GM12873 (cell line): Measurements from ENCODE around the gene ARHGAP15.

ENCODE experiments used
- TF ChIP-seq, protein P1 (sequence below): IDR thresholded peaks from 2 replicates; pipeline ENCODE4 v1.5.1; 2012; ENCODE audit warnings: low read depth, mild to moderate bottlenecking, moderate library complexity, low read length, control low read depth; ENCODE audit not compliant: insufficient read depth; ENCODE audit errors: missing control alignments

Gene ARHGAP15

DNA sequence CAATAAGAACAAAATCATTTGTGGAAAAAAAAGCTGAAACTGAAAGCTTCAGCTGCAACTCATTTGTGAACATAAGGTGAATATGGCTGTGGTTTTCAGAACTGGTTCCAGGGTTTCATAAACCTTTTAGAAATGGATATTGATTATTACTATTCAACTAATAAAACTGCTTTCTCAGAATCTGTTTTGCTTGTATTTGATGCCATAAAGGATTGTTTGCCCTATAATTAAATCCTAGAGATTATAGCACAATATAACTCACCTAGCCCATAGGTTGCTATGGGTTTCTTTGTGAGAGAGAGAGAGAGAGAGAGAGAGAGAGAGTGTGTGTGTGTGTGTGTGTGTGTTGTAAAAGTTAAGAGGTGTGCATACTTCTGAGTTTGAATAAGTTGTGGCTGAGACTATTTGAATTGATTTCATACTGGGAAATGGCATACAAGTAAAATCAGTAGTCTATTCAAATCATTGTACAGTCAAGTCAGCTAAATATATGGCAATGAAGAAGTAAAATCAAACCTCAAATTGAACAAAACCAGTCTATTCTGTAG is 339.2 kb downstream of the ARHGAP15 start:
- TF ChIP-seq, protein P1, sequence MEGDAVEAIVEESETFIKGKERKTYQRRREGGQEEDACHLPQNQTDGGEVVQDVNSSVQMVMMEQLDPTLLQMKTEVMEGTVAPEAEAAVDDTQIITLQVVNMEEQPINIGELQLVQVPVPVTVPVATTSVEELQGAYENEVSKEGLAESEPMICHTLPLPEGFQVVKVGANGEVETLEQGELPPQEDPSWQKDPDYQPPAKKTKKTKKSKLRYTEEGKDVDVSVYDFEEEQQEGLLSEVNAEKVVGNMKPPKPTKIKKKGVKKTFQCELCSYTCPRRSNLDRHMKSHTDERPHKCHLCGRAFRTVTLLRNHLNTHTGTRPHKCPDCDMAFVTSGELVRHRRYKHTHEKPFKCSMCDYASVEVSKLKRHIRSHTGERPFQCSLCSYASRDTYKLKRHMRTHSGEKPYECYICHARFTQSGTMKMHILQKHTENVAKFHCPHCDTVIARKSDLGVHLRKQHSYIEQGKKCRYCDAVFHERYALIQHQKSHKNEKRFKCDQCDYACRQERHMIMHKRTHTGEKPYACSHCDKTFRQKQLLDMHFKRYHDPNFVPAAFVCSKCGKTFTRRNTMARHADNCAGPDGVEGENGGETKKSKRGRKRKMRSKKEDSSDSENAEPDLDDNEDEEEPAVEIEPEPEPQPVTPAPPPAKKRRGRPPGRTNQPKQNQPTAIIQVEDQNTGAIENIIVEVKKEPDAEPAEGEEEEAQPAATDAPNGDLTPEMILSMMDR, result no peak

DNA sequence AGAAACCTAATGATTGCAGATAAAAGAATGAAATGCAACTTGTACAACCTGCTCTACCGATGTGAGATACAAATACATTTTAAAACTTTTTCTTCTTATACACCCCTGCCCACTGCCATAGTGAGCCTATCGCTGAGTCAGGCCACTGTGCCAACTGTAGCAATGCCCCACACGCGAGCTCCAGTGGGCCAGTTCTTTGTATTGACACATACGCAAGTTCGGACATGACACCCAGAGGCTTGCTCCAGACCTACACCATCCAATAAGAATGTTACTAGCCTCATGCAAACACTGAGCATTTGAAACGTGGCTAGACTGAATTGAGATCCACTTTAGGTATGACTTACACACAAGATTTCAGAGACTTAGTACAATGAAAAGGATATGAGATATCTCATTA is 340.1 kb downstream of the ARHGAP15 start:
- TF ChIP-seq, protein P1, result no peak

DNA sequence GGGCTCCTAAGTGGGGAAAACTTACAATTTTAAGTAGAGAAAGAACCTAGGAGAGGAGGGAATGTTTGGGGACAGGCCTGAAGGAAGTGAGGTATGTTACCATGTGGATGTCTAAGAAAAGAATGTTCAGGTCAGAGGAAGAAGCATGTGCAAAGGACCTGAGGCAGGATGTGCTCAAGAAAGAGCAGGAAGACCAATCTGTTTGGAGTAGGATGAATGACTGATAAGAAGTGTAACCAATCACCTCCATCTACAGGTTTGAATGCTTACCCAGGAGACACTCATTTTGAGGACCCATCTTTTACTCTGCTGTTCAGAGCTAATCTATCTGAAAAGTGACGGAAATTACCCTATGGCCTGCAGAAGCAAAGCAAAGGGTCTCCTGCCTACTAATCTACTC is 342.3 kb downstream of the ARHGAP15 start:
- TF ChIP-seq, protein P1, result no peak

DNA sequence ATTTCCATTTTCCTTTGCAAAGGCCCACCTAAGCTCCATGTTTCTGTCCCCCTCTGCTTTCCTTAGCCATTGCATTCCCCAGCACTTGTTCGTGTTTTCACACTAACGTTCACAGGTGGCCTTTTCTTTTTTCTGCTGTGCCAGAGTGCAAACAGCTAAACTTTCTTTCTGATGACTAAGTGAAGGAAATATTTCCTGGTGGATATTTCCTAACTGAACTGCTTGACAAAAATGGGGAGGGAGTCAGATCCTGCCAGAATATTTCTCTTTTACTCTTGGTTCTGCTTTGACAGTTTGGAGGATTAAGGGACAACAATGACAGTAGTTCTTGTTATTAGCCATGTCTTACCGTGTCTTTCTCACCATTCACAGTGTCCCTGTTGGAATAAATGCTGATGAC is 344.0 kb downstream of the ARHGAP15 start:
- TF ChIP-seq, protein P1, result no peak

DNA sequence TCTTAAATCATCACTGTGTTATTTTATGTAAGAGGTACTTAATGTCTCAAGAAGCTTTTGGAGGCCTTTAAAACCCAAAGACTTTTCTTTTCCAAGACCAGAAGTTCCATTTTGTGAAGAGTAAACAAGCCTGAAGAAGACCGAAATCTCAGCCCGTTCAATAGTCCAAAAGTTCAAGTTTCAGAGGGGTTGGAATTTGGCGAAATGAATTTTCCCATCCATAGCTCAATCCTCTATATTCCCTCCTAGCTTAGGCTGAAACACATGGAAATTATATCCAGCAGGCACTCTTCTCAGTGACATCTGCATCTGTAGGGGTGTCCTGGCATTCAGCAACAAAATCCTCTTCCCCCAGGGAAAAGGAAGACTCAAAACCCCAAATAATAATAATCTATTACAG is 344.6 kb downstream of the ARHGAP15 start:
- TF ChIP-seq, protein P1, result no peak

DNA sequence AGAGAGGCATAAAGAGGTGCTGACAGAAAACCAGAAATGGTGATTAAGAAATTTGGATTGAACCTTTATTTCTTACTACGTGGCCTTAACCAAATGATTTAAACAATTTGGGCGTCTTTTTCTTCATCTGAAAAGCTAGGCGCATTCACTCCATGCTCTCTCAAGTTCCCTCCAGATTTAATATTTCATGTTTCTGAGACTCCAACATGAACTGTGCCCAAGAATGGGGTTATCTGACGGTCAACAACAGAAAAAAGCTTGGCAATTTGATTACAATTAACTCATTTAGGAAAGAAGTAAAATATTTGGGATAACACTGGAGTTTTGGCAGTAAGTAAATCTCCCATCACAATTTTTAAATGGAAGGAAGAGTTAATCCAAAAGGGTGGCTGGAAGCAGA is 345.4 kb downstream of the ARHGAP15 start:
- TF ChIP-seq, protein P1, result no peak

DNA sequence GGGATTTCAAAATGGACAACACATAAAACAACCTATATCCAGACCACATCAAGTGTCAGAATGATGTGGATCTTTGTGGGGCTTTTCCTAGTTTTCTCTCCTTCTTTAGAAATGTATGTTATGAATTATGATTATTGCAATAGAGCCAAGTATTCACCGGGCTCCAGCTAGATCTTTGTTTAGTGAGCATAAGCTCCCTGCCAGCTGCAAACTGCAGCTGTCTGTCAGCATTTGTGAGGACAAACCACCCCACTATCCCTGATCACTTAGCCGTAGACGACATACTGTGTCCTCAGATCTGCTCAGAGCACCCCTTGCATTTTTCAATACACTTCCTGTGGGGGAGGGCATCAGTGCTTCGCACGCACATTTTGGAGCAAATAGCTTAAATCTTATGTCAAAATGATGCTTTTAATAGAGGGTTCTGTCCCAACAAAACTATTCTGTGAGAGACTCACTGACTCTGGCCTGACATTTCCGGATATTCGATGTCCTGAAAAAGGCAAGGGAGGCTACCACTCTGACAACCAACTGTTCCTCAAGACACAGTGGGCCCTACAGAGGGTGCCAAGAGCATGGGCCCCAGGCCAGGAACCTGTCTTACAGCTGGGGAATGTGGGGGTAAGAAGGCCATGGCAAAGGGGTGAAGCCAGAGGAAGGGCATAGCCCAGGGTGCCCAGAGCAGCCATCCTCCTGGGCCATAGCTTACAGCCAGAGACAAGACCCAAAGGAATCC is 346.0 kb downstream of the ARHGAP15 start:
- TF ChIP-seq, protein P1, result no peak
